GM23248 (cell line): ENCODE measurements around the gene SLC12A3.

Experiments
- EZH2 ChIP-seq: fragments of 200-600 bp; sonication (generic); IDR thresholded peaks from 2 replicates; pipeline ENCODE4 v1.6.1; 2018; ENCODE audit warnings: antibody characterized with exemption, mild to moderate bottlenecking; ENCODE audit not compliant: insufficient read depth, poor library complexity, severe bottlenecking
- EZH2phosphoT487 ChIP-seq: fragments of 200-600 bp; sonication (generic); IDR thresholded peaks from 2 replicates; pipeline ENCODE4 v1.6.1; 2018; ENCODE audit warnings: antibody characterized with exemption, moderate library complexity, mild to moderate bottlenecking, low read depth; ENCODE audit not compliant: insufficient read depth

DNA sequence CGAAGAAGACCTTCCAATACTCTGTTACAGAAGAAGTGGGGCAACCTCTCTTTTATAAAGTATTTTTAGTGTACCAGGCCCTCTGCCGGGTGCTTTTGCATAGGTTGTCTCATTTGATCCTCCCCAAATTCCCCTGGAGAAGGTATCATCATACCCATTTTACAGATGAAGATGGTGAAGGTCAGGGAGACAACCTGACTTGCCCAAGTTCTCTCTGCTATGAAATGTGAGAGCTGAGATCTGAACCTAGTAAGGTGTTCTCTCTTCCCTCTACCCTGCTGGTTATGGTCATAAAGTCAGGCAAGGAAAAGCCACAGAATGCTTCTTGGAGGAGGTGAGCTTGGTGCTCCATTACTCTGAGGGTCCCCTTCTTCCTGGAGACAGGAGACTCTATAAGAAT, 38.9 kb downstream of the SLC12A3 start:
- TF ChIP-seq EZH2 (no peak), EZH2phosphoT487 (no peak)
